Activated CD4-positive, alpha-beta T cell treated with anti-CD3 and anti-CD28 coated beads, Interleukin-2, Interleukin-4, amounts not matched to agents 100 ng/mL and 50 ng/mL, durations not matched to agents 16 hours and 8 hours (primary cell): ENCODE data around the gene CYTH4.

Experiments
- DNase-seq: peaks from one replicate; pipeline ENCODE4 v3.0.0-alpha.2; 2020; ENCODE audit warnings: low spot score

The CYTH4 gene

GRCh38 chr22:37330200-37331033 lies 48.1 kb downstream of the CYTH4 start:
- peak; percentile 74 for DNase-seq

DNA sequence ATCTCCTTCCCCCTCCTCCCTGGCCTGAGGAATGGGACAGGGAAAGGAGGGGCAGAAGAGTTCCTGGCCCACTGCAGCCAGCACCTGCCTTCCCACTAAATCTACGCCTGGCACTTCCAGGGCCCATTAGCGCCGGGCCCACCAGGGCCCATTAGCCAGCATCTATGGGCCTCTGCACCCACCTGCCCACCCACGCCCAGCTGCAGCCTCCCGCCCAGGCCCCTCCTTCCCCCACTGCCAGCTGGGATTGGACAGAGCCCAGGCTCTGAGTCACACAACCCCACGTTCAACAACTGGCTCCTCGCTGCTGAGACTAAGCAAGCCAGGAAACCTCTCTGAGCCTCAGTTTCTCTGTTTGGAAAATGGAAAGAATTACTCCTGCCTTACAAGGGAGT lies 48.7 kb downstream of the CYTH4 start:
- no peak for DNase-seq

DNA sequence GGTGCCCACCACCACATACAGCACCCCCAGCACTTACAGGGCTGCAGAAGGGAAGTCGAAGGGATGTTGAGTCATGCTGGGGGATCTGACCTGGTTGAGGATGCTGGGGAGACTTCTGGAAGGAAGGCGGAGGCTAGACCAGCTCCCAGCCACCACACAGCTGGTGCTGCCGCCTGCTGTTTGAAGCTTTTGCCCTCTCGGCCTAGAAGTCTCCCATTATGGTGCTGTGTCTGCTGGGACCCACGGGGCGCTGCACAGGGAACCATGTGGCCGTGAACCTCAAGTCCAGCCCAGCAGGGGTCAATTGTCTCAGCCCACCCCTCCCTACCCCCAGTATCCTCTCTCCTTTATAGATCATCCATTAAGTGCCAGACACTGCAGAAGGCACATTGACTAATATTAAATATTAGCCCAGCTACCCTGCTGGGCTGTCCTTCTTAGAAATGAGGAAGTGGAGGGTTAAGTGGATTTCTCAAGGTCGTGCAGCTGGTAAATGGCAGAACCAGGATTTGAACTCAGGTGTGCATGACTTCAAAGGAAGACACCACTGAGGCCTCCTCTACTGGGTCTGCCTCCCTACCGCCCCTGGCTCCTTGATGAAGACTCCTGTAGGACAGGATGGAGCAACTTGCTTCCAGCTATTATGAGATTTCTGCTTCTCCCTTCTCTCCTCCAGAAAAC lies 49.7 kb downstream of the CYTH4 start:
- no peak for DNase-seq

DNA sequence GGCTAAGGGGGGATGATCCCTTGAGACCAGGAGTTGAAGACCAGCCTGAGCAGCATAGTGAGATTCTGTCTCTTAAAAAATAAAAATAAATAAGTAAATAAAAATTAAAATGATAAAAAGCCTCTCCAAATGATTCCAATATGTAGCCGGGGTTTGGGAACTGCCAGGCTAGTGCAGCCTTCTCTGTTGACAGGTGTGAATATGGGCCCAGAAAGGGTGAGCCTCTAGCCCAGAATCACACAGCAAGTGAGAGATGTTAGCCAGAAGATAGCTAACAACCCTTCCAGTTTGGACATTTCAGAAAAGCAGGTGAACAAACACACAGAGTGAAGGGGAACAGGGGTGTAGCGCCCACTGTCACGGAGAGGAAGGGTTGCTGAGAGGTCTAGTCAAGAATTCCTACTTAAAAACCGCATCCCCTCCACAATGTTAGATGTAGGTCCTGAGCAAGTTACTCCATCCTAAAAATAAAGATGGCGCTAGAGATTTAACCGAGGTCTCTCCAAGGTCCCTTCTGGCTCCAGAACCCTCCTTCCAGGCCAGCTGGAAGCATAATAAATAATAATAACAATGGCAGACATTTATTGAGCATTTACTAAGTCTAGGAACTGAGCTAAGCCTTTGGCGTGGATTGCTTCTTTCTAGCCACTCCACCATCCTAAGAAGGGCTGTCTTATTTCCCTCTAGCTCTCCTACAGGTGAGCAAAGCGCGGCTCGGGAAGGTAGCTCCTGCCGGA lies 51.6 kb downstream of the CYTH4 start:
- DNase-seq: no peak

DNA sequence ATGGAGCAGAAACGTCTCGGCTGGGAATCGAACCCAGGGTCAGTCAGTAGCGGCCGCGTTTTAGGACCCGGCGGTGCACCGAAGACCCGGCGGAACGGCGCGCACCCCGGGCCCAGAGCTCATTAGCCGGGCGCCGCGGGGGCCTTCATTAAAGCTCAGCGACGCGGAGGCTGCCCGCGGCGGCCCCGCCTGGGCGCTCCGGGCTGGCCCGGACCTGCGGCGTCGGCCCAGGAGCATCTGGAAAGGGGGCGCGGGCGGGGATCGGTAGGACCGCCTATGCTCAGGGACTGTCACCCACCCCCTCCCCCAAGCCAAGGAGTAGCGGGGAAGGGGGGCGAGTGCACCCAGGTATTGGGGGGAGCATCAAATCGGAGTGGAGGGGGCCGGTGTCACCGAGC lies 52.2 kb downstream of the CYTH4 start:
- DNase-seq: no peak

DNA sequence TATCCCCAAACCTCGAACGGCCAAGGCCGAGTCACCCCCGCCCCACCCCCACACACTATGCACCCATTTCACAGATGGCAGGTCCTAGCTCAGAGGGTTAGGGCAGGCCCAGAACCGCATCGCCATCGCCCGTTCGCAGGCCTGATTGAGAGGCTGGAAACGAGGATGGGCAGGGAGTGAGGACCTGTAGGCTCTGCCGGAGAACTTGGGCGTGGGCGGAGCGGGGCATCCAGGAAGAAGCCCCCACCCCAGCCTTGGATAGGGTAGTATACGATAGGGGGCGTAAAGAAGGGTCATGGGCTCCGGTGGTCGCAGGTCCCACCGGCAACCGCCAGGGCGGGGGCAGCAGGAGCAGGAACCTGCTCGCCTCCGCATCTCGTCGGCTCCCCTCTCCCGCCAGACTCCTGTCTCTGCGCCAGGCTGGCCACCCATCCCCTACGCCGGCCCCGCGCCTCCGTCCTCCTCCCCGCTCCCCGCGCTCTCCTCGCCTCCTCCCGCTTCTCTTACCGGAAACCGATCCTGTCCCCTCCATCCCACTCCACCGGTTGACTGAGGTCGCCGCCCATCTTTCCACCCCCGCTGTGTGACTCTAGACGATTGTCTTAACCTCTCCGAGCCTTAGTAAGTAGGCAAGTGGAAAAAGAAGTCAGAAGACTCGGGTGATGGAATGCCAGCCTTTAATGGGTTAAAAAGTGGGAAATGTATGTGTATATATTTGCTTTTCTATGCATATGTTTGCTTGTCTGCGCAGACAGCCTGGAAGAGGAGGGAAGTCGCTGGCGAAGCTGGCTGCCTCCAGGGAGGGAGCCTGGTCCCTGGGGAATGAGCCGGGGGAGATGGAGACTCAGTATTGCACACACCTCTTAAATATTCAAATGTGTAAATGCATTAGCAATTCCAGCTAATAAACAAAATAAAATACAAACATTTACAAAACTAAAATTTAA lies 52.8 kb downstream of the CYTH4 start:
- DNase-seq: no peak

DNA sequence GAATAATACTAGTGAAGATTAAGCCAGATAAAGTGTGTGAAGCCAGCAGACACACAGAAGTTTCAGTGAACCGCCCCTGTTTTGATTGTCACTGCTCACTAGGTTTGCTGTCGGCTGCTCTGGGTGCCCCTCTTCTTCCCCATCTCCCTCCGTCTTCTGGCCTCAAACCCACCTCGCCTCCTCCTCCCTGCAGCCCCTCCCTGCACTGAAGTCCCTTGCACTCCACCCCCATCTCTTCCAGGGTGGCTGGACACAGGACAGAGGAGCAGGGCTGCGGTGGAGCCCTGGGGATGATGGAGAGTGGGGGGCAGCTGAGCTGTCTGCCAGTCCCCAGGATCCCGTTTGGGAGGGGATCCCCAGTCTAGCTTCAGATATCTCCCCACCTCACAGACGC lies 53.5 kb downstream of the CYTH4 start:
- no peak for DNase-seq

DNA sequence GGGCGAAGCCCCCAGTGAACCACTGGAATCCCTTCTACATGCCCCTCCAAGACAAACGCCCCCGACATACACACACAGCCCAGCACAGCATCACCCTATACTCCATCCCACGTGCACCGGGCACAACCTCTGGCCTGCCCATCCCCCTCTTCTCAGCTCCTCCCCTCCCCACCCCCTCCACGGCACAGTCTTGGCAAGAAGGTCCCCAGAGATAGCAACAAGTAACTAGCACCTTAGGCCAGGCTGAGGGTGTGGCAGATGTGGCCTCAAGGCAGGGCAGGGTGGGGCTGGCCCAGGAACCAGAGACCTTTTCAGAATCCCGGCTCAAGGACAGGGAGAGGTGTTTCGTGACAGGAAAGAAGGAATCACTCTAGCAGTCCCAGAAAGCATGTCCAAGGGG lies 54.3 kb downstream of the CYTH4 start:
- no peak for DNase-seq

- DNase-seq: no peak
Measured at GRCh38 chr22:37337204-37337943, 55.1 kb downstream of the CYTH4 start.

- DNase-seq: no peak
Measured at GRCh38 chr22:37338539-37339246, 56.4 kb downstream of the CYTH4 start.

DNA sequence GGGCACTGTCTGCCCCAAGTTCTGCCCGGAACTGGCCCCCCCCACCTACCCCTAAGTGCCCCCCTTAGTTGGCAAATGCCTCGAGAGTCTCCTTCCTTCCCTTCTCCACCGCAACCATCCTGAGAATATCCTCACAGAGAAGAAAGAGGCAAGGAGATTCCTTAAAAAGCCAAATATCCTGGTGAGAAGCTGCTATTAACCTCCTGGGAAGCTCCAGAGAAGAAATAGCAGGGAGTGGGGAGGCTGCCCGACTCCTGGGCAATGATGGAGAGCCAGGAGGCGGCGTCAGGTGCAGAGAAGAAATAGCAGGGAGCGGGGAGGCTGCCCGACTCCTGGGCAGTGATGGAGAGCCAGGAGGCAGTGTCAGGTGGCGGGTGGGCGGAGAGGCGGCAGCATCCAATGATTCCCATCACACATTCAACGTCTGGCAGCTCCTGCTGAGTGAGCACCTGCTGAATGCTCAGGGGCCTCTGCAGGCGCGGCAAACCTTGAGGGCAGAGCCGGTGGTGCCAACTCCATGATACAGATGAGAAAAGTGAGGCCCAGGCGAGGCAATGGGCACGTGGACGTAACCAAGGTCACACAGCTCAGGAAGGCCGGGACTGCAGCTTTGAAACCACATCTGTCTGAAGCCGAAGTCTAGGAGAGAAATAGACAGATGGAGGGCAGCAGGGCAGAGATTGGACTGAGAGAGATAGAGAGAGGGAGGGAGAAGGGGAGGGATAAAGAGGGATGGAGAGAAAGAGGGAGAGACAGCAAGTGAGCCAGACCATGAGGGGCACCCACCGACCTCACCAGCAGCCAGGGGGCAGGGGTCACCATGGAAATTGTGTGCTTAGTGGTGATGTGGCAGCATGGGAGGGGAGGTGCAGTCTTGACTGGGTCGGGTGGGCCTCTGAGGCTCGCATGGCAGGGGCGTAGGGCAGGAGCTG lies 58.3 kb downstream of the CYTH4 start:
- DNase-seq: no peak

GRCh38 chr22:37342065-37342464 lies 59.8 kb downstream of the CYTH4 start:
- no peak for DNase-seq

- DNase-seq: no peak
Measured at GRCh38 chr22:37343348-37343747, 61.0 kb downstream of the CYTH4 start.

- no peak for DNase-seq
Measured at GRCh38 chr22:37343863-37344734, 61.8 kb downstream of the CYTH4 start.

DNA sequence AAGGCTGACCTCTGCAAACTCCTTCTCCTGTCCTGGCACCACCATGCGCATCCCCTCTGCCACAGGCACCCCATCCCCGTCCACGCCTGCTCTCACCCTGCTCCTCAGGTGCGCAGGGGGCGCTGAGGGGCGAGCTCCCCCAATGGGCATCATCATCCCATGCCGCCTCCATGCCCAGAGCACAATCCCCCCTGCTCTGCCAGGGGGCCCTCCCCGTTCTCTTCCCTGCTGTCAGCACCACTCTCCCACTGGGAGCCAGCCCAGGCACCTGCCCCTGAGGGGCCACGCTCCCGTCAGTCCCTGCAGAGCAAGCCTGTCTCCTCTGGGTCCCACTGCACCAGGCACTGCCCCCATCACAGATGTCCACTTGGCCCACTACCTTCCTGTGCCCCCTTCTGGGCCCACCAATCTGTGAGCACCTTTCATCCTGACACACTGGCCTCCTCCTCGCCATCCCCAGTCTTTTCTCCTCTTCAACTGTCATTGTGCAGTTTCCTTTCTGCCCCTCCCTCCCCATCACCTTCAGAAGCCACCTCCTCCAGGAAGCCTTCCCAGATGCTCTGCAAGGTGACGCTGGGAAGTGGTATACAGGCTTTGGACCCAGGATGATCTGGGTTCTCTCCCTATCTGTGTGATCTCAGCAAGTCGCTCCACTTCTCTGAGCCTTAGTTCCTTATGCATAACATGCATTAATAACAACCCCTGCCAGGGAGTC lies 62.6 kb downstream of the CYTH4 start:
- DNase-seq: no peak

GRCh38 chr22:37345863-37346504 lies 63.7 kb downstream of the CYTH4 start:
- DNase-seq: no peak

GRCh38 chr22:37346505-37346895 lies 64.2 kb downstream of the CYTH4 start:
- DNase-seq: no peak
